HK-2 (cell line): ENCODE measurements around the gene SEBOX.
A peak's percentile ranks its signal among the peaks of the same experiment; 100 is the strongest.

Experiments used
- DNase-seq: peaks from one replicate; pipeline ENCODE4 v3.0.0-alpha.2; 2018; ENCODE audit not compliant: unreplicated experiment

The SEBOX gene, protein sequence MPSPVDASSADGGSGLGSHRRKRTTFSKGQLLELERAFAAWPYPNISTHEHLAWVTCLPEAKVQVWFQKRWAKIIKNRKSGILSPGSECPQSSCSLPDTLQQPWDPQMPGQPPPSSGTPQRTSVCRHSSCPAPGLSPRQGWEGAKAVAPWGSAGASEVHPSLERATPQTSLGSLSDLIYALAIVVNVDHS

DNA sequence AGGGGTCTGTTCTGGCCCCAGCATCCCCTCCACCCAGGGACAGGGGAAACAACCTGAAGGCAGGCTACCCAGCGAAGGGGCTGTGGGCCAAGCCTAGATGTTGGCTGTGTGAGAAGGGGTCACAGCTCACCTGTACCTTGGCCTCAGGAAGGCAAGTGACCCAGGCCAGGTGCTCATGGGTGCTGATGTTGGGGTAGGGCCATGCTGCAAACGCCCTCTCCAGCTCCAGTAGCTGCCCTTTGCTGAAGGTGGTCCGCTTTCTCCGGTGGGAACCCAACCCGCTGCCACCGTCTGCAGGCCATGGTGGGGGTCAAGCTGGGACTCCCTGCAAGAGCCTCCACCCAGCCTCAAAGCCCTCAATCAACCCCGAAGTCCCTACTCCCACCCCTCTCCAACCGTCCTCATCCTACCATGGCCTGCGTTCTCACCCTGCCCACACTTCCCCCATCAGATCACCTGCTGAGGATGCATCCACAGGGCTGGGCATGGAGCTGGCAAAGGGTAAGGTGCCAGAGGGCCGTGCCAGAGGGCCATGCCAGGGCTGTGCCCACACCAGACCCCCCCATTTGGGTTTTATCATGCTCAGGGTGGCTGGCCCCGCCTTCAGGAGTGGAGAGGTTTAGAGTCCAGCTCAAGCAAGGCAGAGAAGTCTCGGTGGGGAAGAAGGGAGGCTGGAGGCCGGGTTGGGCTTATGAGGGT, at the start of gene SEBOX:
Gene SEBOX (minus strand): TSS at position 535 of the 699 bp plus-strand sequence. CDS start 48 bp downstream, at position 487.
- no peak for DNase-seq

DNA sequence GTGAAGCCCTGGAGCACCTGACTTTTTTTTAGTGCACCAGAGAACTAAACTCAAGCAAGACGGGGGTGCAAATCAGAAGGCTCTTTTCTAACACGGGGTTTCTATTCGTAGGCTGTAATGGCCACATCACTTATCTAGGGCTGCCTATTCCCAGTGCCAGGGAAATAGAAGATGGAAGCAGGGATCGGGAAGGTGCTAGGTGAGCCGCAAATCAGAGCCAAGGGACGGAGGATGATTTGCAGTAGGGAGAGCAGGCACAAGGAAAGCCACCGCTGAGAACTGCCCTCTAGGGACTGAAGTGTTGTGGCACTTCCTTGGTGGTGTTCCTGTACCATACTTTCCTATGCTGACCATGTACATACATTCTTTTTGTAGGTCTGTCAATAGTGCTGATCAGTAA, 48.8 kb upstream of the SEBOX start:
- DNase-seq = no peak

DNA sequence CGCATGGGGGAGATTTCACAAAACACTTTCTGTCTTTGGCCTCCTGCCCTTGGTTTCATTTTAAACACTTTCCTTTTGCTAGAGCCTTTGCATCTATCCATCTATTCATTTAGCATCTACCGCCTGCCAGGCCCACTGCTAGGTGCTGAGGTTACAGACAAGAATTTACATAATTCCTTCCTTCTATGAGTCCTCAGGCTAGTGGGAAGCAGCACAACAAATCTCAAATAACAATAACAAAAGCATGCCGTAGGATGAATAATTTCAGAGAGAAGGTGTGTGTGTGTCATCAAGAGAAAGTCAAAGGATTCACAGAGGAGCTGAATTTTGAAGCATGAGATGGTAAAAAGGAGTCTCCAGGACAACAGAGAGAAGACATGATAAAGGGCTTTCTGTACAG, 47.1 kb upstream of the SEBOX start:
- DNase-seq = no peak

DNA sequence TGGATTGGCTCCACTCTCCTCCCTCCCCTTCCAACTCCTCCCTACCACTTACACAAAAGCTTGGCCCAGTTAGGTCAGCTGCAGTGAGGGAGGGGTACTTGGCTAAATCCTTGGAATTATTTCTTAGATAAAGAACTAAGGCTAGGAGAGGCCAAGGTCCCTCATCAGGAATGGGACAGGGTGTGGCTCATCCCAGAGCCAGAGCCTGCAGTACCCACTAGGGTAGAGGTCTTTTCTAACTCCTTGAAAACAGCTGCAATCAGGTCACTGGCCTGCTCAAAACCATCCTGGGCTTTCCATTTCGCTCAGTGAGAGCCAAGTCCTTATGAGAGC, 42.9 kb upstream of the SEBOX start:
- DNase-seq = no peak

DNA sequence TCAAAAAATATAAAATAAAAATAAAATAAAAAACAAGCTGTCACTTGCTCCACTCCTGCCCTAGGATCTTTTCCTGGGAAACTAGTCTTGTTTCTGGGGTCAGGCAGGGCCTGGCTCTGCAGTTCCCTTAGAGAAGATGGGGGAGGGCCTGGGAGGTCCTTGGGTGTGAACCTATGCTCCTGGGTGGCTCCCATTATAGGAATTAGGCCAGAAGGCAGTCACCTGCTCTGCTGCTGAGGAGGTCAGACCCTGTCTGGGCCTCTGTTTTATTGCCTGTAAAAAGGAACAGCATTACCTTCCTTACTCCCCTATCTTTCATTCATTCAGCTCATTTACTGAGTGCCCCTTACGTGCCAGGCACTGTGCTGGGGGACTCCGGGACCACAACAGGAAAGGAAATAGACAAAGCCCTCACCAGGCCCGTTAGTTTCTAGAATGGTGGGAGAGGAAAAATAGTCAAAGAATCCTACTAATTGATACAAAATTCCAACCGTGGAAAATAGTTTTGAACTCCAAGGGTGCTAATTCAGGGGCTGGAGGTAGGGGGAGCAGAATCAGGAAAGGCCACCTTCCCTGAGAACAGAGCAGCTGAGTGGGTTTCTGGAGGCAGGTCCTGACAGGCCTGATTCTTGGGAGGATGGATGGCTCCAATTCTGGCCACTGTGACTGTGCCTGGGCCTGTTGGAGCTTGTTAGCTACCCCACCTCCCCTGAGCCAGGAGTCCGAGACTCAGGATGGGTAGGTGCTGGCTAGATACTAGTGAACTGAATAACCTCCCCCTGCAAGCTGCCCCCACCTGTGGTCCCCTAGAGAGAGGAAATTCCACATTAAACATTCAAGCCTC, 42.4 kb upstream of the SEBOX start:
- no peak for DNase-seq

DNA sequence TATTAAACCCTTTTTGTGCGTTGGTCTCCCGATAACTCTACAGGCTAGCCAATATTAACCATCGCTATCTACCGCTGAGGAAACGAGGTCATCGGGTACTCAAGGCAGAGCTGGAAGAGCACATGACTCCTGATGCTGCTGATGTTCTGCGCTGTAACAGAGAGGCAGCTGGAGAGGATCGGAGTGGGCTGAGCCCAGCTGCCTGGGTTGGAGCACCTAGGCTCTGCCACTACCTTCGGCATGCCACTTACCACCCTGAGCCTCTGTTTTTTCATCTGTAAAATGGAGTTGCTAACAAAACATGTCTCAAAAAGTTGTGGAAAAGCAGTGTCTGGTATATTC, 41.4 kb upstream of the SEBOX start:
- DNase-seq = no peak

DNA sequence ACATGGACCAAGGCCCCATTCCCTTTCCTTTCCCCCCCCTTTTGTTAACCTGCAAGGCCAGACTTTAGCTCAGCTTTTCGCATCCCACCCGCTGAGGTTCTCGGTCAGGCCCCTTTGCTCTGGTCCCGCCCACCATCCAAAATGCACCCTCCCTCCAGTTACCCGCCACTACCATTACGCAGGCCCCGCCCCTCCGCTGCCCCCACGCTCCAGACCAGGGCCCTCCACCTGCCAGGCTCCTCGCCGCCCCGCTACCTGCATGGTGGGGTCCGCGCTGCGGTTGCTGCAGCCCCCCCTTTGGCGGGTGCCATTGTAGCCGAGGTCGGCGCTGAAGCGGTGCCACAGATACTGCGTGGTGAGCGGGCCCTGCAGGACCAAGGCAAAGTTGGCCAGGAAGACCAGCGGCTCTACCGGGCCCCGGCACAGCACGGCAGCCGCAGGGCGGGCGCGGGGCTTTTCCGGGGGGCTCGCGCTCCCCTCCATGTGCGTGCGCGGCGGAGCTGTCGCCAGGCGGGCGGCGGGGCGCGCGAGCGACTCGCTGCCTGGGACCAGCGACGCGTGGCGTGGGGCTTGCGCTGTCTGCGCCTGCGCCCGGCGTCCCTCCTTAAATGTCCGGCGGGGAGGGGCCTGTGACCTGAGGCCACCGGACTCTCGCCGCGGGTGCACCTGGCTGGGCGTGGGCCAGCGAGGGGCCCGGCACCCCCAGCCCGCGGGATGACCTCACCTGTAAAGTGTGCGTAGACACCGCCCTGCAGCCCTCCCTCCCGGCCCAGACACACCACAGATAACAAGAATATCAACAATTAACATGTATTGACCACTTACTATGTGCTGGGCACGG, 40.9 kb upstream of the SEBOX start, which contains the start of gene SLC46A1:
Gene SLC46A1 (minus strand): TSS at position 581 of the 841 bp plus-strand sequence. CDS start 98 bp downstream, at position 483.
- DNase-seq = peak; percentile 57

DNA sequence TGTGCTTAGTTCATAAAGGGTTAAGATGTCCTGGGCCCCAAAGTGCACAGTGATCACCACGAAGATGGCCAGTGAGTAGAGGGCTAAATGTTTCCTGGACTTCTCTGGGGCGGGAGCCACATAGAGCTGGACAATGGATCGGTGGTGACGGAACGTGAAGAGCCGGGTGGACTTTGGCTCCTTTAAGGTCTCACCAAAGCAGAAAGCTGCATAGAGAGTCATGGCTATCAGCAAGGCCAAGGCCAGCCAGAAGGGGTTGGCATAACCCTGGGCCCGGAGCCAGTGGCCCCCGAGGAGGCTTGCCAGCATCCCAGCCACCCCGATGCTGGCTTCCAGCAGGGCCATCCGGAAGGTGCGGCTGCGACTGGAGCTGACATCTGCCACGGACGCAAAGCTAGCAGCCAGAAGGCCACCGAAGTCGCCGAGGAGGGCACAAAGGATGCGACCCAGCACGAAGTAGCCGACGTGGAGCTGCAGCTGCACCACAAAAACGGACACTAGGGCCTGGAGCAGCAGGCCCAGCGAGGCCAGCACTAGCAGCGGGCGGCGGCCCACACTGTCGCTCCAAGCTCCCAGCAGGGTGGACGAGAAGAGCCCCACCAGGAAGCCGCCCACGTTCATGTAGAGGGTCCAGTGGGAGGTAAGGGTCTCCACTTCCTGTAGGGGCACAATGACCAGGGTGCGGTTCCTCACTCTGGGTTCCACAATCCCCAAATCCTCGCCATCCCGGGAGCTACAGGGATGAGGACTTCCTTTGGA, 40.0 kb upstream of the SEBOX start:
- no peak for DNase-seq

DNA sequence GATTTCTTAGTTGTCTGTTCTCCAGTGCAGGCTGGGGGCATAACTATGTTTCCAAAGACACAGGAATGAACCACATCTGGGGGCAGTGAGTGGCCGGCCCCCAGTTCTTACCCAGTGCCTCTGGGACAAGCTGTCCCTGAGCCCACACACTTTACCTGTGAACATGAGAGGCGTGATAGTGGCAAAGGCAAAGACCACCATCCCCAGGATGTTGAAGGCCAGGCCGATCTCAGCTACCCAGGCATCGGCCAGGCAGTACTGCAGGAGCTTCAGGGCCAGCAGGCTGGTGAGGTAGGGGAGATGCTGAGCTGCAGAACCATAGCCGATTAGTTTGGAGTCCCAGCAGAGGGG, 39.4 kb upstream of the SEBOX start:
- DNase-seq = no peak

DNA sequence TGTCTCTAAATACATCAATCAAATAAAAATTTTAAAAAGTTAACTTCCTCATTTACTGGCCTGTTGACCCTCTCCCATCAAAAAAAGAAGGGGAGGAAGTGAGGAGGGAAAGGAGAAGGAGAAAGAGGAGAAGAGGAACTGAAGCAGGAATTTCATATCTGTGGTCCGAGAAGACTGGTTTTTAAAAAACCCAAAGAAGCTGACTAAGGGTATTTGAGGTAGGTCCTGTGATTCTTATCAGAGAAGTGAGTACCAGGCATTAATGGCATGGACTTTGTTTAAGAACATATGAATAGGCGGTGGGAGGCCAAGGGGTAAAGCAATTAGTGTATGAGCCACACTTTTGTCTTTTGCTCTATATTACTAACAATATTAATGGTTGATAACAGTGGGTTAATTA, 39.0 kb upstream of the SEBOX start:
- DNase-seq = no peak

DNA sequence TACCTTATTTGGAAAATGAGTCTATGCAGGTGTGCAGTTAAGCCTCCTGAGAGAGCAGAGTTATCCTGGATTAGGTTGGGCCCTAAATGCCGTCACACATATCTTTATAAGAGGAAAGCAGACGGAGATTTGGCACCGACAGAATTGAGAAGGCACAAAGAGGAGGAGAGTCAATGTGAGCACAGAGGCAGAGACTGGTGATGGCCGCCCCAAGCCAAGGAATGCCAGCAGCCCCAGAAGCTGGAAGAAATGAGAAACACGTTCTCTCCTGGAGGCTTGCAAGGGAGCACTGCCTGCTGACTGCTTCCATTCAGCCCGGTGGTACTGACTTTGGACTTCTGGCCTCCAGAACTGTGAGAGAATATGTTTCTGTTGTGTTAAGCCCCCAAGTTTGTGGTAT, 37.8 kb upstream of the SEBOX start:
- no peak for DNase-seq

DNA sequence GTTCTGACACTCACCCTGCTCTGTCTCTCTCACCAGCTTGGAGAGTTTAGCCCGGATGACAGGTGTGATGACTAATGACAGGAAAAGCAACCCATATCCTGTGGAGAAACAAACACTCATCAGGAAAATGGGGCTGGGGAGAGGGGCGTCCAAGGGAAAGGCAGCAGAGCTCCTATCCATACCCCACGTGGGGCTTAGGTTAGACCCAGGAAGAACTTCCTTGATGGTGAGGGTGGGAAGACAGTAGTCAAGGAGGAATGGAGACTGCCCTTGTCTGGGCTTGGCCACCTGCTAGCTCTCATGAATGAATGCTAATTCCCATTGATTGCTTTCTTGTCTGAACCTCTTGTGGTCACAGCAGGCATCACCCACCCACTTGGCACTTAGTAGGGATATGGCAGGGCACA, 37.2 kb upstream of the SEBOX start:
- no peak for DNase-seq

DNA sequence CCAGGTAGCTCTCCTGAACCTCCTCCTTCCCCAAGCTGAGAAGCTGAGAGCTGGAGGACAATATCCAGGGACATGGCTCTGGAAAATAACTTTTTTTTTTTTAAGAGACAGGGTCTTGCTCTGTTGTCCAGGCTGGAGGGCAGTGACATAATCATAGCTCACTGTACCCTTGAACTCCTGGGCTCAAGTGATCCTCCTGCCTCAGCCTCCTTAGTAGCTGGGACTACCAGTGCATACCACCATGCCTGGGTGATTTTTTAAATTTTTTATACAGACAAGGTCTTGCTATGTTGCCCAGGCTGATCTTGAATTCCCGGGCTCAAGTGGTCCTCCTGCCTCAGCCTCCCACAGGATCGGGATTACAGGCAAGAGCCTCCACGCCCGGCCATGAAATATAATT, 34.8 kb upstream of the SEBOX start:
- no peak for DNase-seq

DNA sequence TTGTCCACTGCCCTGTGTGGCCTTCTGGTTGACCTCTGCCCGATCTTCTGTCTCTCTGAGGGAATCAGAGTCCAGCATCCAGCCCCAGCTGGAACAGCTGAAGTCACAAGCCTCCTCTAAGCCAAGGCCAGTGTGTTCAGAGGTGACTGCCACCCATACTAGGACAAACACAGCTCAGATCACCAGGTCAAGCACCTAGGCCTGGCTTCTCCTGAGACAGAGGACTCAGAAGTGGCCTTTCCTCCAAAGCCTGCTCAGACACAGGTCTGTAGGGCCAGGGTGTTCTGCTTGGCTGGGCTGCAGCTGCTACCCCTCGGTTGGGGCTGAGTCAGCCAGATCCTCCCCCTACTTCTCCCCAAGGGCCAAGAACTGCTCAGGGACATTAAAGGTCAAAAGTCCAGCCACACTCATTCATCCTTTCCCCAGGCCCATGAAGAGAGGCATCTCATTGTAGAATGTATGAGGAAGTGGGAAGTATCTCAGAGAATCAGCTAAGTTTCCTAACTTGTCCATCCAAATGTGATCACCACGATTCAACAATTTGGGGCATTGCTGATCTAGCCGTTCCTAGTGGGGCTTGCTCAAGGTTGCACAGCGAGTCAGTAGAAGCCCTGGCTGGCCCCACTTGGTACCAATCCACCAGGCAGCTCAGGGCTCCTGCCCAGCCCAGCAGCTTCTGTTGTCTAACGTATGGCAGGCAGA, 33.4 kb upstream of the SEBOX start:
- peak; percentile 59 for DNase-seq

DNA sequence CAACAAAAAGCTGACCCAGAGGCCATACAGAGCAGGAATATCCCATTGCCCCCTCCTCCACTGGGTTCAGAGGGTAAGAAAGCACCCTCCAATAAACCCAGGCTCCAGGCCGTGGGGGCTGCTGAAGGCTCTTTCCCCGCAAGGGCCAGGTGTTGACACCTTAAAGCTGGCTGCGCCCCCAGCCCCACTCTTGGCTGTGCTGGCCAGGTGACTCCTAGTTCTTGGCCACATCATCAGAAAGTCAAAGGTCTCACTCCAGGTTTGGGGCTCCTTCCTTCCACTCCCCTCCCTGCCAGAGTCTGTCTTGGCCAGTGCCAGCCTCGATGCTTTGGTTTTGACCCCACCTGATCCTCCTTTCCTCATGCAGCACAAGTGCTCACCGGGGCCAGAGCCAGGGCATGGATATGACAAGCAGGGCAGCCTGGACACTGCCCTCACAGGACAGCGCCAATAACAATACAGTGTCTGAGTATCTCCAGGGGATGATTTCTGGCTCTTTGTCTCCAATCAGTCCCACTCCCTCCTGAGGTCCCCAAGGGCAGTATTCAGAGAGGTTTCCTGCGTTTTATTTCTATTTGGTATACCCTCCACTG, 32.8 kb upstream of the SEBOX start:
- no peak for DNase-seq

DNA sequence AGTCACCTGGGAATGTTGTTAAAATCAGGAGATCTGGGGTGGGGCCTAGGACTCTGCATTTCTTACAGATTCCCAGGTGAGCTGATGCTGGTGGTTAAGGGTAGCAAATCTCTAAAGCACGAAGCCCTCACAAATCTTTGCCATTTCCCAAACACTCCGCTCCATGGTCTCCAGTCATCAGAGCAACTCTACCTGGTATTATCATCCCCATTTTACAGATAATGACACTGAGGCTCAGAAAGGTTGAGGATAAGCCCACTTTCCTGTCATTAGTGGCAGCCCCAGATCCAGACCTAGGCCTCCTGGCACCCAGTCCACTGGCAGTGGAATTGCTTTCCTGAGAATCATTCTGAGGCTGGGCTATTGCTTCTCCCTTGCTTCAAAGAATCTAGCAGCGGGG, 32.3 kb upstream of the SEBOX start:
- DNase-seq = no peak

DNA sequence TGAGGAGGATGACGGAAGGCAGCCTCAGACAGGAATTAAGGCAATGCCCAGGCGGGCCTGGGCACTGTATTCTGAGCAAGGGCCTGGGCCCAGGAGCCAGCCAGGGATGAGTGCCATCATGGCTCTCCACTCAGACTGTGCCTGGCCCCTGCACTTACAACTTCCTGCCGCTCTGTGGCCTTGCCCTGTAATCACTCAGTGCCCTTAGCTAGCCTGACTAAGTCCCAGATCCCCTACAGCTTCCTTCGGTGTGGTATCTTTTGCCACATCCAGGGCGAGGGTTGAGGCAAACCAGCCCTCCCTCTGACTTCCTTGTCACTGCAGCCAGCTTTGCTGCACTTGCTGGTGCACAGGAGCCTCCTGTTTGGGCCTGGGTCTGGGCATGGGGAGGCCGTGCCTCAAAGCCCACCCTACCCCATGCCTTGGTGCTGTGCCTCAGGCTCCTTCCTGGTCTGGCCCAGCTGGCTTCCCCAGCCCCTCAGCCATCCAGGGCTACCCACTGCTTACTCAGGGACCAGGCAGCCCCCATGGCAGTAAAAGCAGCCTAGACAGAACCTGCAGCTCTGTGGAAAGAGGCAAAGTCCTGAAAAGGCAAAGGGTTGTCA, 31.7 kb upstream of the SEBOX start:
- DNase-seq = no peak

DNA sequence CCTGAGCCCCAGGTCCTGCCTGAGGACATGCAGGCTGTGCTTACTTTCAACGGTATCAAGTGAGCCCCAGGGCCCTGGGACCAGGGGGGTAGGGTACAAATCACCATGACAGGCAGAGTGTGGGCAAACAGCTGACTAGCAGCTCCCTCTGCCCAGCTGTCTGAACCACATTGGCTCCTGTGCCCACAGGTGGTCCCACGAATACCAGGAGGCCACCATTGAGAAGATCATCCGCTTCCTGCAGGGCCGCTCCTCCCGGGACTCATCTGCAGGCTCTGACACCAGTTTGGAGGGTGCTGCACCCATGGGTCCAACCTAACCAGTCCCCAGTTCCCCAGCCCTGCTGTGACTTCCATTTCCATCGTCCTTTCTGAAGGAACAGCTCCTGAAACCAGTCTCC, 31.0 kb upstream of the SEBOX start:
- no peak for DNase-seq

DNA sequence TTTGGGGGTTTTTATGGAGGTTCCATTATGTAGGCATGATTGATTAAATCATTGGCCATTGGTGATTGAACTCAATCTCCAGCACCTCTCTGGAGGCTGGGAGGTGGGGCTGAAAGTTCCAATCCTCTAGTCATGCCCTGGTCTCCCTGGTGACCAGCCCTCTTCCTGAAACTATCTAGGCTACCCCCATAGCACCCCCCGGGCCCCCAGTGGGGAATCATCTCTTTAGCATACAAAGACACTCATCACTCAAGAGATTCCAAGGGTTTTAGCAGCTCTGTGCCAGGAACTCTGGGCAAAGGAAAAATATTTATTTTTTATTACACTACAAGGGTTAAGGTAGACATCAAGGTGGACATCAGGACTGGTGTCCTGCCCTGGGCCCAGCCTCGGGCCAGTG, 30.4 kb upstream of the SEBOX start:
- DNase-seq = no peak
